22Rv1 (cell line): ENCODE results near the gene TANGO2.

ENCODE experiments used
- CTCF ChIP-seq: fragments of 450-650 bp; IDR thresholded peaks from 2 replicates; pipeline ENCODE4 v1.5.1; 2017; ENCODE audit warnings: mild to moderate bottlenecking
- ZFX ChIP-seq: fragments of 450-650 bp; IDR thresholded peaks from 2 replicates; pipeline ENCODE4 v1.6.1; 2017; ENCODE audit warnings: antibody characterized with exemption, borderline replicate concordance

DNA sequence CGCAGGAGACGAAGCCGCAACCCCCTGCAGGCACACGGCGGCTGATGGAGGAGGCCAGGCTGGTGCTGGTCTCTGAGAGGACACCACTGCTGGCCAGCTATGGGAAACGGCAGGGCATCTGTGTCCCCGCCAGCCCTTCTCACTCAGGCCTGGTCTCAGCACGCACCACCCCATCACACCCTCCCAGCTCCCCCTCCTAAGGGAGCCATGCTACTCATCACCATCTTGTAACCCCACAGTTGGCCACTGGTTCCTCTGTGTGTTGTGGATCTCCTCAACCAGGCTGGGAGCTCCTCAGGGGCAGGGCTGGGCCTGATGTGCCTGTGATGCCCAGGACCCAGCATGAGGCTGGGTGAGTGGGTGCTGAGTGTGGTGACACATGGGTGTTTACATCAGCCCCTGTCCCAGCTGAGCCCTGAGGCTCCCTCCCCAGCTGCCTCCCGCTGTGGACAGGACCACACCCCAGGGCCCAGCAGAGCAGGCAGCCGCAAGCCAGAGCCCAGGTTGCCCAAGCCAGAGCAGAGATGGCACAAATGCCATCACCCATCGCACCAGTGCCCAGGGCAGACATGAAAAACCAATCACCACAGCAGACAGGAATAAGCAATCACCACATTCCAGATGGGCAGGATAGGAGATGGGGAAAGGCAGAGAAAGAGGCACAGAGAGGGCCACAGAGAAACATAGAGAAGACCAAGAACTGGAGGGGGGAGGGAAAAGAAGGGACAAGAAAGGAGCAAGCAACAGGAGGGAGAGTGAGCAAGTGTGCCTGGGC lies 12.5 kb upstream of the TANGO2 start:
- TF ChIP-seq CTCF (no peak), ZFX (no peak)
